GM12878 (cell line): ENCODE data around the gene STRA6. TPM values are rescaled to one million over a fixed set of nuclear protein-coding genes. Genes with fewer than 3 reads are reported as not detected.

ENCODE experiments used
- ASH2L ChIP-seq: fragments of 300-600, 200-600 bp; sonication (generic); IDR thresholded peaks from 2 replicates; pipeline ENCODE4 v1.6.1; 2017; ENCODE audit warnings: low read depth, mild to moderate bottlenecking, borderline replicate concordance
- KAT2A ChIP-seq: conservative IDR thresholded peaks from 2 replicates; pipeline ENCODE4 v1.6.1; 2011; ENCODE audit warnings: low read depth, low read length; ENCODE audit not compliant: control insufficient read depth
- KDM1A ChIP-seq: fragments of 200-600 bp; sonication (generic); IDR thresholded peaks from 2 replicates; pipeline ENCODE4 v1.6.1; 2016; ENCODE audit warnings: borderline replicate concordance
- MTA2 ChIP-seq: fragments of 450-650 bp; IDR thresholded peaks from 2 replicates; pipeline ENCODE4 v1.6.1; 2016; ENCODE audit warnings: low read depth, mild to moderate bottlenecking, moderate library complexity
- NR2C1 ChIP-seq: fragments of 450-650 bp; IDR thresholded peaks from 2 replicates; pipeline ENCODE4 v1.6.1; 2017; ENCODE audit warnings: antibody characterized with exemption, mild to moderate bottlenecking, moderate library complexity
- TARDBP ChIP-seq: IDR thresholded peaks from 2 replicates; pipeline ENCODE4 v1.6.1; 2016; ENCODE audit warnings: borderline replicate concordance
- ZNF217 ChIP-seq: fragments of 450-650 bp; IDR thresholded peaks from 2 replicates; pipeline ENCODE4 v1.6.1; 2017; ENCODE audit warnings: antibody characterized with exemption, mild to moderate bottlenecking
- polyA plus RNA-seq, 11 experiments: library from polyadenylated mRNA; depleted of rRNA in 4 of 11; unstranded in 6 of 11; stranded (reverse) in 5 of 11; fragments of >200 nt; fragmentation: Nextera tagmentation in 4 of 11; fragmentation: Illumina TruSeq in 1 of 11; extraction: Ambion mirVana in 4 of 11; extraction: Trizol in 1 of 11; gene quantifications; 1 replicate in 1 of 11; 2 replicates in 10 of 11; pipeline versions ENCODE4 v1.2.1 to v1.2.3, GENCODE V29; 2011 to 2016; ENCODE audit warnings: inconsistent platforms in 2 of 11, missing spikeins in 2 of 11, low read depth in 1 of 11
- total RNA-seq, 4 experiments: library from RNA; depleted of rRNA in 3 of 4; stranded (reverse); fragments of >200 nt in 3 of 4; fragmentation: Illumina TruSeq in 1 of 4; extraction: Trizol in 1 of 4; gene quantifications; 2 replicates each; pipeline versions ENCODE4 v1.2.1 to v1.2.3, GENCODE V29; 2013 to 2021
- TF ChIP-seq, protein P1 (sequence below): fragments of 450-650 bp; formaldehyde crosslinking; IDR thresholded peaks from 2 replicates; pipeline ENCODE4 v1.5.0; 2022; ENCODE audit warnings: mild to moderate bottlenecking, missing genetic modification characterization
- TF ChIP-seq, protein P2 (sequence below): fragments of 450-650 bp; conservative IDR thresholded peaks from 2 replicates; pipeline ENCODE4 v1.6.1; 2017; ENCODE audit warnings: mild to moderate bottlenecking, moderate library complexity
- TF ChIP-seq, protein P3 (sequence below): fragments of 450-650 bp; IDR thresholded peaks from 2 replicates; pipeline ENCODE4 v1.6.1; 2016; ENCODE audit warnings: mild to moderate bottlenecking
- TF ChIP-seq, protein P4 (sequence below): fragments of 450-650 bp; IDR thresholded peaks from 2 replicates; pipeline ENCODE4 v1.6.1; 2018; ENCODE audit warnings: mild to moderate bottlenecking, low read depth, moderate library complexity; ENCODE audit not compliant: partially characterized antibody

The STRA6 gene
- total and polyA plus RNA-seq, 10 of the 15 experiments (the other 5 are each of a cell fraction or from before 2014, with no cell fraction given) = 0.31 to 10.8 (median 5.8) TPM

DNA sequence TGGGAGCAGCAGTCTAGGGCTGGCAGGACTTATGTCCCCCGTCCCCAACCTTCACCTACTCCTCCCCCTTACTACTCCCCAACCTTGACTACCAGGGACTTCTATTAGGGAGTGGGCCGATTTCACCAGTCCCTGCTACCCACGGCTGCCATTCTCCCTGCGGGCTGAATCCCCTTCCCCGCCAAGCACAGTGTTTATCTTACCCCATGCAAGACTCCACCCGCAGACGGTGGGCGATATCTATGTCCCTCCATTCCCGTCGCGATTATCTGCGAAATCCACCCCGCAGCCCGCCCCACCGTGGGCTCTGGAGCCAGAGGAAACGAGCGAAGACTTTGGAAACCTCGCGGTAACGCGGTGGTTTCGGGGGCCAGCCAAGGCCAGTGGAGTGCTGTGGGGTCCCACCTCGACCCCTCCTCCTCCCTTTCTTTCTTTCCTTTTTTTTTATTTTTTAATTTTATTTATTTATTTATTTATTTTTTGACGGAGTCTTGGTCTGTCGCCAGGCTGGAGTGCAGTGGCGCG lies 67.5 kb downstream of the STRA6 start (continued):
- TF ChIP-seq, protein P1, sequence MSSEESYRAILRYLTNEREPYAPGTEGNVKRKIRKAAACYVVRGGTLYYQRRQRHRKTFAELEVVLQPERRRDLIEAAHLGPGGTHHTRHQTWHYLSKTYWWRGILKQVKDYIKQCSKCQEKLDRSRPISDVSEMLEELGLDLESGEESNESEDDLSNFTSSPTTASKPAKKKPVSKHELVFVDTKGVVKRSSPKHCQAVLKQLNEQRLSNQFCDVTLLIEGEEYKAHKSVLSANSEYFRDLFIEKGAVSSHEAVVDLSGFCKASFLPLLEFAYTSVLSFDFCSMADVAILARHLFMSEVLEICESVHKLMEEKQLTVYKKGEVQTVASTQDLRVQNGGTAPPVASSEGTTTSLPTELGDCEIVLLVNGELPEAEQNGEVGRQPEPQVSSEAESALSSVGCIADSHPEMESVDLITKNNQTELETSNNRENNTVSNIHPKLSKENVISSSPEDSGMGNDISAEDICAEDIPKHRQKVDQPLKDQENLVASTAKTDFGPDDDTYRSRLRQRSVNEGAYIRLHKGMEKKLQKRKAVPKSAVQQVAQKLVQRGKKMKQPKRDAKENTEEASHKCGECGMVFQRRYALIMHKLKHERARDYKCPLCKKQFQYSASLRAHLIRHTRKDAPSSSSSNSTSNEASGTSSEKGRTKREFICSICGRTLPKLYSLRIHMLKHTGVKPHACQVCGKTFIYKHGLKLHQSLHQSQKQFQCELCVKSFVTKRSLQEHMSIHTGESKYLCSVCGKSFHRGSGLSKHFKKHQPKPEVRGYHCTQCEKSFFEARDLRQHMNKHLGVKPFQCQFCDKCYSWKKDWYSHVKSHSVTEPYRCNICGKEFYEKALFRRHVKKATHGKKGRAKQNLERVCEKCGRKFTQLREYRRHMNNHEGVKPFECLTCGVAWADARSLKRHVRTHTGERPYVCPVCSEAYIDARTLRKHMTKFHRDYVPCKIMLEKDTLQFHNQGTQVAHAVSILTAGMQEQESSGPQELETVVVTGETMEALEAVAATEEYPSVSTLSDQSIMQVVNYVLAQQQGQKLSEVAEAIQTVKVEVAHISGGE (CRISPR knock-in tag) = no peak
- TF ChIP-seq ASH2L = no peak
- TF ChIP-seq, protein P2, sequence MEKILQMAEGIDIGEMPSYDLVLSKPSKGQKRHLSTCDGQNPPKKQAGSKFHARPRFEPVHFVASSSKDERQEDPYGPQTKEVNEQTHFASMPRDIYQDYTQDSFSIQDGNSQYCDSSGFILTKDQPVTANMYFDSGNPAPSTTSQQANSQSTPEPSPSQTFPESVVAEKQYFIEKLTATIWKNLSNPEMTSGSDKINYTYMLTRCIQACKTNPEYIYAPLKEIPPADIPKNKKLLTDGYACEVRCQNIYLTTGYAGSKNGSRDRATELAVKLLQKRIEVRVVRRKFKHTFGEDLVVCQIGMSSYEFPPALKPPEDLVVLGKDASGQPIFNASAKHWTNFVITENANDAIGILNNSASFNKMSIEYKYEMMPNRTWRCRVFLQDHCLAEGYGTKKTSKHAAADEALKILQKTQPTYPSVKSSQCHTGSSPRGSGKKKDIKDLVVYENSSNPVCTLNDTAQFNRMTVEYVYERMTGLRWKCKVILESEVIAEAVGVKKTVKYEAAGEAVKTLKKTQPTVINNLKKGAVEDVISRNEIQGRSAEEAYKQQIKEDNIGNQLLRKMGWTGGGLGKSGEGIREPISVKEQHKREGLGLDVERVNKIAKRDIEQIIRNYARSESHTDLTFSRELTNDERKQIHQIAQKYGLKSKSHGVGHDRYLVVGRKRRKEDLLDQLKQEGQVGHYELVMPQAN = no peak
- no peak for TF ChIP-seq KAT2A
- no peak for TF ChIP-seq TARDBP
- no peak for TF ChIP-seq ZNF217
- TF ChIP-seq NR2C1 = no peak
- TF ChIP-seq KDM1A = no peak
- TF ChIP-seq, protein P3, sequence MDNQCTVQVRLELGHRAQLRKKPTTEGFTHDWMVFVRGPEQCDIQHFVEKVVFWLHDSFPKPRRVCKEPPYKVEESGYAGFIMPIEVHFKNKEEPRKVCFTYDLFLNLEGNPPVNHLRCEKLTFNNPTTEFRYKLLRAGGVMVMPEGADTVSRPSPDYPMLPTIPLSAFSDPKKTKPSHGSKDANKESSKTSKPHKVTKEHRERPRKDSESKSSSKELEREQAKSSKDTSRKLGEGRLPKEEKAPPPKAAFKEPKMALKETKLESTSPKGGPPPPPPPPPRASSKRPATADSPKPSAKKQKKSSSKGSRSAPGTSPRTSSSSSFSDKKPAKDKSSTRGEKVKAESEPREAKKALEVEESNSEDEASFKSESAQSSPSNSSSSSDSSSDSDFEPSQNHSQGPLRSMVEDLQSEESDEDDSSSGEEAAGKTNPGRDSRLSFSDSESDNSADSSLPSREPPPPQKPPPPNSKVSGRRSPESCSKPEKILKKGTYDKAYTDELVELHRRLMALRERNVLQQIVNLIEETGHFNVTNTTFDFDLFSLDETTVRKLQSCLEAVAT = no peak
- TF ChIP-seq MTA2 = no peak
- TF ChIP-seq, protein P4, sequence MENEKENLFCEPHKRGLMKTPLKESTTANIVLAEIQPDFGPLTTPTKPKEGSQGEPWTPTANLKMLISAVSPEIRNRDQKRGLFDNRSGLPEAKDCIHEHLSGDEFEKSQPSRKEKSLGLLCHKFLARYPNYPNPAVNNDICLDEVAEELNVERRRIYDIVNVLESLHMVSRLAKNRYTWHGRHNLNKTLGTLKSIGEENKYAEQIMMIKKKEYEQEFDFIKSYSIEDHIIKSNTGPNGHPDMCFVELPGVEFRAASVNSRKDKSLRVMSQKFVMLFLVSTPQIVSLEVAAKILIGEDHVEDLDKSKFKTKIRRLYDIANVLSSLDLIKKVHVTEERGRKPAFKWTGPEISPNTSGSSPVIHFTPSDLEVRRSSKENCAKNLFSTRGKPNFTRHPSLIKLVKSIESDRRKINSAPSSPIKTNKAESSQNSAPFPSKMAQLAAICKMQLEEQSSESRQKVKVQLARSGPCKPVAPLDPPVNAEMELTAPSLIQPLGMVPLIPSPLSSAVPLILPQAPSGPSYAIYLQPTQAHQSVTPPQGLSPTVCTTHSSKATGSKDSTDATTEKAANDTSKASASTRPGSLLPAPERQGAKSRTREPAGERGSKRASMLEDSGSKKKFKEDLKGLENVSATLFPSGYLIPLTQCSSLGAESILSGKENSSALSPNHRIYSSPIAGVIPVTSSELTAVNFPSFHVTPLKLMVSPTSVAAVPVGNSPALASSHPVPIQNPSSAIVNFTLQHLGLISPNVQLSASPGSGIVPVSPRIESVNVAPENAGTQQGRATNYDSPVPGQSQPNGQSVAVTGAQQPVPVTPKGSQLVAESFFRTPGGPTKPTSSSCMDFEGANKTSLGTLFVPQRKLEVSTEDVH = no peak
